Measurements from ENCODE around the gene DCTN1.

Gene DCTN1

DNA sequence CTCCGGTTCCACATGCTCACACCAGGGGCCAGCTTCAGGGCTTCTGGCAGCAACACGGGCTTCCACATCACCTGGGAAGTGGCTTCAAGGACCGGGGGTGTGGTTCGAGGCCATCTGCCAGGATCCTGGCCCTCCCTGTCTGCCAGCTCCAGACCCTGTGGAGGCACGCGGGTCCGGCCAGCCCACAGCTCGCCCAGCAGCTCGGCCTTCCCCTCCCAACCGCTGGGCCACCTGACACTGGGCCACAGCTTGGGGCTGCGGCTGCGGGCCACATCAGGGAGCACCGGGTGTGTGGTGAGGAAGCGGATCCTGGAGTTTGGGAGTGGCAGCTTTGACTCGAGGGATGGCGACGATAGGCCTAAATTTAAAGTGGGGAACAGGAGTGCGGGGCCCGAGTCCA lies 34.3 kb upstream of the DCTN1 start:
- DNase-seq (ENCODE audit: low read depth in 2 of 2) = no peak

DNA sequence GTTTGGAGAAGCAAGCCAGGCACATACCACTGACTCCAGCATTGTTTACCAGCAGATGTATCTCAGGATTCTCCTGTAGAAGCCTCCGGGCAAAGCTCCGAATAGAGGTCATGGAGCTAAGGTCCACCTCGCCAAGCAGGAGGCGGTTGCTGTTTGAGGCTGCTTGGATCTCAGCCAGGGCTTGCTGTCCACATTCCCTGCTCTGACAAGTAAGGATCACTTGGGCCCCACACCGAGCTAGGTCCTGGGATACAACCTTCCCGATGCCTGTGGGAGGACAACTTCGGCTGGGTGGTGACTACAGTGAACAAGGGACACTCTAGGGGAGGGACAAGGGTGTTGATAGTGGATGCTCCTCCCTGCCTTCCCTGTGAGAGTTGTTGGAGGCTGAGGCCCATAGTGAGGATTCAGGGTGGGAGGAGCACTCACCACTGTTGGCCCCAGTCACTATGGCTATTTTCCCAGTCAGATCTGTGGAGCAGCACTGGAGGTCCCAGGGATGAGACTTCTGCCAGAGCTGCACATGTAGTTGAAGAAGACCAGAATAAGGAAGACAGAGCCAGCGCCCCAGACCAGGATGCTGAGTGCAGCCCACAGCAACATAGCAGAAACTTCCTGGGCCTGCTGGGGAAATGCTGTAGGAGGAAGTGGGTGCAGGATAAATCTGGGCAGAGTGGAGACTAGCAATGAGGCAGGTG lies 33.0 kb upstream of the DCTN1 start:
- DNase-seq (ENCODE audit: low read depth in 2 of 2) = no peak

GRCh38 chr2:74407682-74408081 lies 27.6 kb upstream of the DCTN1 start:
- no peak for DNase-seq (ENCODE audit: low read depth in 2 of 2)

GRCh38 chr2:74406035-74406434 lies 25.9 kb upstream of the DCTN1 start:
- no peak for DNase-seq (ENCODE audit: low read depth in 2 of 2)

GRCh38 chr2:74401891-74402290 lies 21.8 kb upstream of the DCTN1 start:
- no peak for DNase-seq (ENCODE audit: low read depth in 2 of 2)

DNA sequence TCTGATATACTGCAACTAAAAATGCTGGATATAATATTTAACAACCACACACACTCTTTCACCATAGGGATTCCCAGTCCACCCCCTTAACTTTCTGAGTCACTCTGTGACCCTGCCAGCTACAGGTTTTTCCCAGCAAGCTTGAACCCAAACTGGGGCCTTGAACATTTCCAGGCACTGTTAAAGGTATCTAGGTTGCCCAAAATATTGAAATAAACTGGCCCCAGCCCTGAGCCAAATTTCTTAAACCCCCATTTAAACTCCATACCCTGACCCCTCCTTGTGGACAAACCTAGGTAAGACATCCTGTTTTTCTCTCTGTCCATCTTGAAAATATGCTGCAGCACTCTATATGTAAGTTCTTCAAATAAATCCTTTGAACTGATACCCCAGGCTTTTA lies 19.7 kb upstream of the DCTN1 start:
- DNase-seq (ENCODE audit: low read depth in 2 of 2) = no peak

GRCh38 chr2:74396149-74396548 lies 16.0 kb upstream of the DCTN1 start:
- DNase-seq (ENCODE audit: low read depth in 2 of 2) = no peak

GRCh38 chr2:74393525-74393924 lies 13.4 kb upstream of the DCTN1 start:
- no peak for DNase-seq (ENCODE audit: low read depth in 2 of 2)

- no peak for DNase-seq (ENCODE audit: low read depth in 2 of 2)
These were observed 12.3 kb upstream of the DCTN1 start for GRCh38 chr2:74392449-74392743.

DNA sequence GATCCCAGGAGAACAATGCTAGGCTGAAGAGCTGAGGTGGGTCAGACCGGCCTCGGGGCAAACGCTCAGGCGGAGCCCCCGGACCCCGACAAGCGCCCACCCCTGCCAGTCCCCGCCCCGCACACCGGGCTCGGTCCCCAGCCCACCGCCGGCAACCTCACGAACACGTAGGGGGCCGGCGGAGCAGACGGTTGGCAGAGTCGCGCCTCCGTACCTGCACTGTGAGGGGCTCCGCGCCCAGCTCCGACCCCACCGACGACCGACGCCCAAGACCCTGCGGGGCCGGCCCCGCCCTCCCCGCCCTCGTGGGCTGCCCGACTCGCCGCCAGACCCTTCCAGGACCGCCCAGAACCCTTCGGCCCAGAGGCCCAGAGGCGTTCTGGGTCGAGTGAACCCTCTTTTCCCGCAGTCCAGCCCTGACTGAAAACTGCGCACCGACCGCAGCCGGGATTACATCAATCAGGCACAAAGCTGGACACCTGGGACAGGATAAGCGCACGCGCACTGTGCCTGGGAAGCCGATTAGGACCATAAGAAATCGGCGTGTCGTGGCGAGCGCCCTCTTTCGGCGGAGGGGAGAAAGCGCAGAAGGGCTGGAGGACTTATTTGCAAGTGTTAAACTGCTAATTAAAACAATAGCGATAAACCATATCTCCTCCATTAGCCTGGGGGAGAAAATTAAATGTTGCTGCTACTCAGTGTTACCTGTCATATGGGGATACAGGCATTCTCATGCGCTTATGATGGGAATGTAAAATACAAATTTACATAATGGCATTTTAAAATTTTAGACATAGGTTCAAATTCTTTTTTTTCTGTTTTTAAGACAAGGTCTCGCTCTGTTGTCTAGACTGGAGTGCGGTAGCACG lies 11.7 kb upstream of the DCTN1 start:
- peak; percentile 62 to 67 for DNase-seq (ENCODE audit: low read depth in 2 of 2)

DNA sequence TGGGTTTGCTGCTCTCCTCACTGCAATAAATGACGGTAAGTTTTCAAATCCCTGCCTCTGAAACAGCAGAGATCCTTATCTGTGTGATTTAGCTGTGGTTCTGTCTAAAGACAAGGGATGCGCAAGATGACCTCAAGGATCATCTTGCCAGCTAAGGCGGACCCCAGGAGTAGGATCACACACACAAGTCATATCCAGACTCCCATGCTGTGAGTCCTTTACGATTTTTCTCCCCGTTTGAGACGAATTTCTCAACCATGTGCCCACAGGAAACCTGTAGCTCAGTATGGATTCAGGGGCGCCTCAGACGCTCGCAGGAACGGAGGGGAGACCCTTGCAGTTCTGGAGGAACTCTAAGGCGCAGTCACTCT lies 11.1 kb upstream of the DCTN1 start:
- no peak for DNase-seq (ENCODE audit: low read depth in 2 of 2)

DNA sequence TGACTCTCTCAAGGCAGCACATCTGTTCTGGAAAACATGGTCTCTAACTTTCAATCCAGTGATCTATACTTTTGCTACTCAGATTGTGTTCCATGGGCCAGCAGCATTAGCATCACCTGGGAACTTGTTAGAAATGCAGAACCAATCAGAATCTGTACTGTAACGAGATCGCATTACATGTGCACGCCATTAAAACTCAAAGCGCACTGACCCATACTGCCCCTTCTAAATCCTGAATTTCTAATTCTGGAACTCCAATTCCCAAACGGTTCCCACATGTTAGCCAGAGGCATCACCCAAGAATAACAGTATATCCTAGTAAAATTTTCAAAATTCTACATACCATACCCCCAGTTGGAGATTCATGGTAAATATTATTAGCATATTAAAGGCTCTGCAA lies 10.5 kb upstream of the DCTN1 start:
- no peak for DNase-seq (ENCODE audit: low read depth in 2 of 2)

GRCh38 chr2:74387346-74387745 lies 7.2 kb upstream of the DCTN1 start:
- DNase-seq (ENCODE audit: low read depth in 2 of 2) = no peak

DNA sequence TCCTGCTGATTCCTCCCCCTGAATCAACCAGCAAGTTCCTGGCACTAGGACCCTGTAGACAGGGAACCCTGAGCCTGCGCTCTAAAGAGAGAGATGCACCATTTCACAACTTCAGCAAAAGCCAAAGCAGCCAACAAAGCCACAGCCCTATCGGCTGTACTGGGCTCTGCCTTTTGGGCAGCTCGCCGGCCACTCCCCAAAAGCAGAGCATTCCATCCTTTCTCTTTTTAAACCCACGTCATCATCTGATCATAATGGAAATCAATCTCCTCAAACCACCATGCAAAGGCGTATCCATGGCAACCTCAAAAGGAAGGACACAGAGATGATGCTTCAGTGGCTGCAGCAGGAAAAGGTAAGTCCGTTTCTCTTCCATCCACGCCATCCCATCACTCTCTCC lies 5.3 kb upstream of the DCTN1 start:
- DNase-seq (ENCODE audit: low read depth in 2 of 2) = no peak

DNA sequence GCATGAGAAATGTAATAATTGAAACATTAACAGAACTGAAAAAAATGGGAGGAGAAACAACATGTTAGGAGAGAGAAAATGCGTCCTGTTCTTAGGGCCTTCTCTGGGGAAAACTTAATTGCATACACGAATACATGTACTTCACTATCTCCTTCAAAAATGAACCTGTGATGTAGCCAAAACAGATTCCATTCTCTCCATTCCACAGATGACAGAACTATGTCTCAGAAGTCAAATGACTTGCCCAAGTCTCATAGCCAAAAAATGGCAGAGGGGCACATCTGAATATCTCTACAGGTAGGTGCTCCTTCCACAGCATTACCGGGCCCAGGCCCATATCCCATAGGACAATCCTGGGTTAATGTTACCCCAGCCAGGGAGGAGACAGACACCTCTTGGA lies 3.9 kb upstream of the DCTN1 start:
- DNase-seq (ENCODE audit: low read depth in 2 of 2) = no peak

DNA sequence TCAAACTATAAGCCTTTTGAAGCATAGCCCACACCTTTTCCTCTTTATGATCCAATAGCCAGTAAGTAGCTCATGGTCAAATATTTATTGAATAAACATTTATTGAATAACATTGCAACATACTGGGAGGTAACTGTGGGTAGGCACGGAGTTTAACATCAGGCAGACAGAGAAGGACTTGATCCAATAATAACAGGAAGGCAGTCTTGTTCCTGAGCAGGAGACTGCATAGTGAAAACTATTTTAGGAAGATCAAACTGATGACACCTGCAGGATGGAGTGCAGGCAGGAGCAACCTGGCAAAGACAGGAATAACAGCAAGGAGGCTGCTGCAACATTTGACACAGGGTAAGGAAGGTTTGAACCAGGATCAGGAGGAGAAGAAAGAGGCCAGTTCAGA lies 3.1 kb upstream of the DCTN1 start:
- DNase-seq (ENCODE audit: low read depth in 2 of 2) = no peak

DNA sequence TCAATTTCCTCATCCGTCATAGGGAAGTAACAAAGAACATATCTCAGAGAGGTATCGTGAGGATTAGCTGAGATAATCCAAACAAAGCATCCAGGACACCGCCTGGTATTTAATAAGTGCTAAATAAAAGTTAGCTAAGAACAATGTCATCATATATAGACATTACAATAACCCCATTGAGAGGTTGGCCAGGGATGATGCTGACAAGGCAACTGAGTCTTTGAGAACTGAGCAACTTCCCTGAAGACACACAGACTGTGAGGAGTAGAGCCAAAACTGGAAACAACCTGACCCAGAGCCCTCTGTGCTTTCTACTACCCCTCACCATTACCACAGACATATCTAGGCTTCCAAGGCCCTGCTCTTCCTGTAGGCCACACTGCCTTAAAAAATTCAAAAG lies 1.6 kb upstream of the DCTN1 start:
- no peak for DNase-seq (ENCODE audit: low read depth in 2 of 2)

GRCh38 chr2:74378007-74378406 lies 2.1 kb downstream of the DCTN1 start:
- no peak for DNase-seq (ENCODE audit: low read depth in 2 of 2)

- no peak for DNase-seq (ENCODE audit: low read depth in 2 of 2)
These were observed 4.3 kb downstream of the DCTN1 start for GRCh38 chr2:74375838-74376237.

GRCh38 chr2:74374509-74375205 lies 5.5 kb downstream of the DCTN1 start:
- DNase-seq (ENCODE audit: low read depth in 2 of 2) = peak in 1 of 2 experiments; percentile 16

DNA sequence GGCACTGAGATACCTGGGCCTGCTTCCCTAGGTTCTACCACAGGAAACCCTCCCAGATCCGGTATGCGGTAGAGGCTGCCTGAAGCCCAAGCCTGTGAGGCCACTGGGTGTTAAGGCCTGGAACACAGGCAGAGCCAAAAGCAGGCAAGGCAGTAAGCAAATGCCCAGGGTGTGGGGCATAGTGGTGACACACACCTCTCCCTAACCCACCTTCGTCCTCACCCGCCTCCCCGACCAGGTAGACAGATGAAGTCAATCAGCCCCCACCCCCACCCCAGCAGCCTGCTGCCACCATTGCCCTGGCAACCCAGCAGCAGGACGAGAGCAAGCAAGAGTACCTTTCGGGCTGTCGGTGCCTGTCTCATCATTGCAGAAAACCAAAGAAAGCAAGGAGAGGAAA lies 6.1 kb downstream of the DCTN1 start:
- DNase-seq (ENCODE audit: low read depth in 2 of 2) = no peak

DNA sequence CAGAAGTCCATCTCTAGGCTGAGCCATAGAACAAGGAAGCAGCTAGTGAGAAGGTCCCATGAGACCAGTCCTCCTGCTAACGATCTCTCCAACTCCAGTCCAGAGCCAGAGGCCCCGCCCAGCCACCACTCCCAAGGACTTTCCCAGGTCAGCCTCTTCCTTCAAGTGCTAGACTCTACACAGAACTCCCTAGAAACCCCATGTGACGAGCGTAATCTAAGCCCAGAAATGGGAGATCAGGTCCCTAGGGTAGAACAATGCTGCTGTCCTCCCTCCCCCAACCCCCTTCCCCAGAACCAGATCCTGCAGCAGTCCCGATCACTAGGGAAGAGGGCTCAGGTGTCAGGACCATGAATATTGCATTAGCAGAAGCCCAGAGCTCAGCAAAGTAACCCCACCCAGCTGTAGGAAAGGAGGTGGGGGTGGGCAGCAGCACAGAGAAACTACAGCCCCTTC lies 6.9 kb downstream of the DCTN1 start:
- DNase-seq (ENCODE audit: low read depth in 2 of 2) = no peak

- no peak for DNase-seq (ENCODE audit: low read depth in 2 of 2)
These were observed 7.4 kb downstream of the DCTN1 start for GRCh38 chr2:74372674-74373073.
